K562 (cell line): ENCODE measurements around the gene NRN1L. TPM values are rescaled to one million over a fixed set of nuclear protein-coding genes. Genes with fewer than 3 reads are reported as not detected.

Experiments
- MECOM ChIP-seq: fragments of 250-450 bp; sonication (Bioruptor Pico); IDR thresholded peaks from 2 replicates; pipeline ENCODE4 v1.8.0; 2022; ENCODE audit warnings: inconsistent platforms
- MGA ChIP-seq: fragments of 450-650 bp; IDR thresholded peaks from 2 replicates; pipeline ENCODE4 v1.6.1; 2016; ENCODE audit warnings: mild to moderate bottlenecking, moderate library complexity
- MYC ChIP-seq, 2 experiments: fragments of 250-450 bp in 1 of 2; sonication (Bioruptor Pico) in 1 of 2; IDR thresholded peaks; 2 replicates each; pipeline versions ENCODE4 v1.5.1 to v1.6.1; 2012 to 2021; ENCODE audit warnings: low read depth in 2 of 2, borderline replicate concordance in 1 of 2, improper control_type of control experiment in 1 of 2, low read length in 1 of 2, mild to moderate bottlenecking in 1 of 2, moderate library complexity in 1 of 2
- NFATC3 ChIP-seq: fragments of 450-650 bp; IDR thresholded peaks from 2 replicates; pipeline ENCODE4 v1.6.1; 2017; ENCODE audit warnings: mild to moderate bottlenecking
- PHTF2 ChIP-seq: fragments of 250-450 bp; sonication (Bioruptor Pico); IDR thresholded peaks from 2 replicates; pipeline ENCODE4 v1.5.0; 2021; ENCODE audit warnings: mild to moderate bottlenecking
- POLR2G ChIP-seq: fragments of 200-400 bp; formaldehyde crosslinking; IDR thresholded peaks from 2 replicates; pipeline ENCODE4 v1.6.1; 2017; ENCODE audit warnings: low read depth, mild to moderate bottlenecking, antibody characterized with exemption, low read length, moderate library complexity
- PRMT5 ChIP-seq: sonication (generic); formaldehyde crosslinking; IDR thresholded peaks from 2 replicates; pipeline ENCODE4 v1.5.0; 2020; ENCODE audit warnings: missing genetic modification reagents
- RCOR1 ChIP-seq, 2 experiments: IDR thresholded peaks; 2 replicates each; pipeline ENCODE4 v1.6.1; 2012; ENCODE audit warnings: low read depth in 2 of 2, low read length in 2 of 2, borderline replicate concordance in 1 of 2, improper control_type of control experiment in 1 of 2
- SAFB ChIP-seq: fragments of 200-400 bp; formaldehyde crosslinking; IDR thresholded peaks from 2 replicates; pipeline ENCODE4 v1.6.1; 2017; ENCODE audit warnings: low read depth, low read length, borderline replicate concordance
- TEAD4 ChIP-seq, 2 experiments: sonication (generic) in 1 of 2; formaldehyde crosslinking in 1 of 2; IDR thresholded peaks; 2 replicates each; pipeline versions ENCODE4 v1.6.1 to v1.8.0; 2012 to 2022; ENCODE audit warnings: borderline replicate concordance in 1 of 2, inconsistent platforms in 1 of 2, low read length in 1 of 2, mild to moderate bottlenecking in 1 of 2, missing genetic modification reagents in 1 of 2
- YY1 ChIP-seq, 3 experiments: IDR thresholded peaks; 2 replicates each; pipeline ENCODE4 v1.6.1; 2011; ENCODE audit warnings: low read length in 2 of 3, mild to moderate bottlenecking in 2 of 3, moderate library complexity in 2 of 3, borderline replicate concordance in 1 of 3, control low read depth in 1 of 3, low read depth in 1 of 3; ENCODE audit not compliant: insufficient read depth in 3 of 3, insufficient replicate concordance in 2 of 3, control insufficient read depth in 1 of 3, insufficient read length in 1 of 3; ENCODE audit errors: extremely low read depth in 1 of 3
- ZFX ChIP-seq: sonication (generic); formaldehyde crosslinking; IDR thresholded peaks from 2 replicates; pipeline ENCODE4 v1.8.0; 2022; ENCODE audit warnings: mild to moderate bottlenecking, missing genetic modification reagents, moderate library complexity
- ZNF280A ChIP-seq: fragments of 450-650 bp; IDR thresholded peaks from 2 replicates; pipeline ENCODE4 v1.6.1; 2018; ENCODE audit warnings: mild to moderate bottlenecking, low read depth; ENCODE audit not compliant: partially characterized antibody
- polyA plus RNA-seq, 8 experiments: library from polyadenylated mRNA; depleted of rRNA in 4 of 8; stranded (reverse) in 5 of 8; unstranded in 3 of 8; fragments of >200 nt; fragmentation: Nextera tagmentation in 2 of 8; fragmentation: Illumina TruSeq in 1 of 8; extraction: Ambion mirVana in 2 of 8; extraction: Trizol in 1 of 8; gene quantifications; 2 replicates each; pipeline versions ENCODE4 v1.2.1 to v1.2.3, GENCODE V29; 2011 to 2014; ENCODE audit warnings: inconsistent platforms in 1 of 8, missing spikeins in 1 of 8
- total RNA-seq, 7 experiments: library from RNA; depleted of rRNA in 6 of 7; stranded (reverse); fragments of >200 nt in 6 of 7; fragmentation: Illumina TruSeq in 2 of 7; extraction: Trizol in 2 of 7; gene quantifications; 2 replicates each; pipeline versions ENCODE4 v1.2.1 to v1.2.3, GENCODE V29; 2011 to 2021; ENCODE audit warnings: low replicate concordance in 1 of 7

The NRN1L gene
- total and polyA plus RNA-seq, 9 of the 15 experiments (the other 6 are each of a cell fraction or from before 2014, with no cell fraction given), result 0.22 to 0.86 (median 0.61) TPM; not detected in 5

GRCh38 chr16:67841198-67841815 is 43.4 kb upstream of the NRN1L start (continued):
- TF ChIP-seq RCOR1 (IDR thresholded peaks at IDR 0.05; ENCODE audit: borderline replicate concordance in 1 of 2, low read depth in 2 of 2, low read length in 2 of 2) (no peak), TEAD4 (IDR thresholded peaks at IDR 0.05; ENCODE audit: low read length) (no peak), TEAD4 (CRISPR knock-in tag; IDR thresholded peaks at IDR 0.05; ENCODE audit: borderline replicate concordance) (no peak), MECOM (CRISPR knock-in tag) (no peak), YY1 (IDR thresholded peaks at IDR 0.05; ENCODE audit: borderline replicate concordance in 1 of 3, control insufficient read depth in 1 of 3, extremely low read depth in 1 of 3, insufficient read depth in 3 of 3, insufficient read length in 1 of 3, insufficient replicate concordance in 2 of 3, low read depth in 1 of 3, low read length in 2 of 3) (peak in 1 of 3 experiments; percentile 87), MGA (peak; percentile 68), MYC (IDR thresholded peaks at IDR 0.05; ENCODE audit: low read depth, low read length) (peak; percentile 70), MYC (CRISPR knock-in tag; IDR thresholded peaks at IDR 0.05; ENCODE audit: borderline replicate concordance, low read depth) (no peak), ZFX (CRISPR knock-in tag) (no peak), SAFB (no peak), ZNF280A (no peak), NFATC3 (no peak), PRMT5 (CRISPR knock-in tag) (no peak), POLR2G (no peak), PHTF2 (CRISPR knock-in tag) (no peak)
